HG03103 (cell line): ENCODE data around the gene ADGRF1.
"Not testable (repeated sequence)": the region's sequence is repeated elsewhere in the genome, so short reads cannot be mapped to it uniquely, and the experiment has no call there.

Source experiments
- ATAC-seq: cut with Tn5 transposase; IDR thresholded peaks from one replicate; pipeline ENCODE4 v1.9.1; 2021; ENCODE audit warnings: low read depth; ENCODE audit not compliant: unreplicated experiment

The ADGRF1 gene

GRCh38 chr6:47026679-47027078 is 15.5 kb downstream of the ADGRF1 start:
- no peak for ATAC-seq

- ATAC-seq, result no peak
Observed at GRCh38 chr6:47023573-47023972, 18.6 kb downstream of the ADGRF1 start.

- no peak for ATAC-seq
Observed at GRCh38 chr6:47022191-47022590, 19.9 kb downstream of the ADGRF1 start.

- ATAC-seq, result no peak
Observed at GRCh38 chr6:47019941-47020340, 22.2 kb downstream of the ADGRF1 start.

GRCh38 chr6:47016909-47017308 is 25.2 kb downstream of the ADGRF1 start:
- ATAC-seq, result no peak

- no peak for ATAC-seq
Observed at GRCh38 chr6:47016261-47016660, 25.9 kb downstream of the ADGRF1 start.

- ATAC-seq, result no peak
Observed at GRCh38 chr6:47014401-47014800, 27.7 kb downstream of the ADGRF1 start.

GRCh38 chr6:47009583-47009982 is 32.5 kb downstream of the ADGRF1 start:
- no peak for ATAC-seq

- no peak for ATAC-seq
Observed at GRCh38 chr6:47008397-47008763, 33.8 kb downstream of the ADGRF1 start.

GRCh38 chr6:47007657-47008396 is 34.3 kb downstream of the ADGRF1 start:
- ATAC-seq, result no peak

- ATAC-seq, result no peak
Observed at GRCh38 chr6:47005486-47005885, 36.6 kb downstream of the ADGRF1 start.

GRCh38 chr6:47004463-47004862 is 37.7 kb downstream of the ADGRF1 start:
- ATAC-seq, result no peak

- ATAC-seq, result no peak
Observed at GRCh38 chr6:47000842-47001241, 41.3 kb downstream of the ADGRF1 start.

GRCh38 chr6:46998436-46999017 is 43.6 kb downstream of the ADGRF1 start:
- no peak for ATAC-seq

- ATAC-seq, result no peak
Observed at GRCh38 chr6:46997646-46998045, 44.5 kb downstream of the ADGRF1 start.

- no peak for ATAC-seq
Observed at GRCh38 chr6:46996860-46997641, 45.1 kb downstream of the ADGRF1 start.

GRCh38 chr6:46994933-46995332 is 47.2 kb downstream of the ADGRF1 start:
- ATAC-seq, result no peak

GRCh38 chr6:46993846-46994245 is 48.3 kb downstream of the ADGRF1 start:
- ATAC-seq, result no peak

- not testable (repeated sequence) for ATAC-seq
Observed at GRCh38 chr6:46992391-46992790, 49.7 kb downstream of the ADGRF1 start.

- not testable (repeated sequence) for ATAC-seq
Observed at GRCh38 chr6:46990818-46991510, 51.2 kb downstream of the ADGRF1 start.

GRCh38 chr6:46990031-46990644 is 52.0 kb downstream of the ADGRF1 start:
- ATAC-seq, result no peak
